HG03439 (cell line): Measurements from ENCODE around the gene B3GALT4.
A peak's percentile ranks its signal among the peaks of the same experiment; 100 is the strongest.

Experiments
- ATAC-seq: cut with Tn5 transposase; IDR thresholded peaks from one replicate; pipeline ENCODE4 v1.9.1; 2021; ENCODE audit warnings: mild to moderate bottlenecking, moderate library complexity; ENCODE audit not compliant: unreplicated experiment

The B3GALT4 gene

GRCh38 chr6:33313709-33314514 is 37.0 kb downstream of the B3GALT4 start, which contains the start of gene TAPBP:
TAPBP (minus strand) TSS chr6:33314078; CDS start chr6:33314041, 37 bp downstream.
- ATAC-seq: peak; percentile 36

DNA sequence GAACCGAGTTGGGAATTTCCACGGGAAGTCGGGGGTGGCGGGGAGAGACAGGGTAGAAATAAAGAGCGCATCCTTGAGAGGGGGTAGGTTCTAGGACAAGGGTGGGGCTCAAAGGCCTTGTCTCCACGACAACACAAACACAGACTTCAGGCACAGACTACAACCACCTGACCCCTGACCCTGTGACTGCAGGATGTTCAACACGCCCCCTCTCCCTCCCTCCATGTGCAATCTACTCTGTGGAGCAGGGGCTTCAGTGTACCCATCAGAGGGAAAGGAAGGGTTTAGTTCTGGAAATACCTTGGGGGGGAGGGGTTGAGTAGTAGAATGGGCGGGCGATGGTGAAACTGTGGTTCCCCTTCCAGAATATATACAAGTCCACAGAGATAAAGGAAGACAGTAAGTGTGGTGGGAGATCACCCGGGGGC is 37.6 kb downstream of the B3GALT4 start:
- ATAC-seq: no peak

DNA sequence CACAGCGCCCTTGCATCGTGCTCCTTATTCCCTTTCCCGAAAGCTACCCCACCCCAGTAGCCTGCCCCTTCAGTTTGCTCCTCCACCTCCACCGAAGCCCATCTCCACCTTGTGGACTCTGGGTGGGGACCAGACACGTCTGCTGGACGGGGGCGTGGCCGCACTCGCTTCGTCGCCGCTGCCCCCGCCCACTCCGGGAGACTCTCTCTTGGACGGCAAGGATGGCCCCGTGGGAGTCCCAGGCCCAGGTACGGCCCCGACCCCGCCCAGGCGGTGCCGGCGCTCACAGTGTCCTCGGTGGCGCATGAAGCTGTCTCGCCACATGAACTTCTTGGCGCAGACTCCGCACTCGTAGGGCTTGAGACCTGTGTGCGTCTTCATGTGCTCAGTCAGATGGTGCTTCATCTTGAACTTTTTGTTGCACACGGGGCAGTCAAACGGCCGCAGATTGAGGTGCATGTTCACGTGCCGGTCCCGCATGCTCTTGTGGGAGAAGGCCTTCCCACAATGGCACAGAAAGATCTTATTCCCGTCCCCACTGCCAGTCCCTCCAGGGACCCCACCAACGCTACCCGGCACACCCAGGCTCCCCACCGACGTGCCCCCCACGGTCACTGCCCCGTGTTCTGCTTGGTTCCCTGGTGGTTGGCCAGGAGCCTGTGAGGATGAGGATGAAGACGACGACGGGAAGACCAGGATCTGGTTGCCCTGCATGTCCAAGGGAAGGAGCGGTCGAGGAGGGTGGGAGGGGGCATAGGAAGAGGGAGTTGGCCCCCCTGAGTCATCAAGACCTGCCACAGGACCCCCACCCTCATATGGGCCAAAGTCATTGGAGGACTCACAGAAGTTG is 38.2 kb downstream of the B3GALT4 start:
- no peak for ATAC-seq

GRCh38 chr6:33315793-33316602 is 39.1 kb downstream of the B3GALT4 start:
- no peak for ATAC-seq

GRCh38 chr6:33316603-33317418 is 39.9 kb downstream of the B3GALT4 start:
- ATAC-seq: no peak

DNA sequence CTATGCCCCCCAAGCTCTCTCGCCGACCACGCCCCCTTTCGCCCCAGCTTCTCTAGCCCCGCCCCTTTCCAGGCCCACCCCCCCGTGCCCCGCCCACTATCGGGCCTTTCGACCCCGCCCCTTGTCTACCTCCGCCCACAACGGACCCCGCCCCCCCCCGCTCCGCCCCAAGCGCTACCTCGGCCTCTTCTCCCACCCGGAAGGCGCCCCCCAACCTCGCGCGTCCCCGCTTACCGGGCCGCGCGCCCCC is 40.4 kb downstream of the B3GALT4 start:
- no peak for ATAC-seq

DNA sequence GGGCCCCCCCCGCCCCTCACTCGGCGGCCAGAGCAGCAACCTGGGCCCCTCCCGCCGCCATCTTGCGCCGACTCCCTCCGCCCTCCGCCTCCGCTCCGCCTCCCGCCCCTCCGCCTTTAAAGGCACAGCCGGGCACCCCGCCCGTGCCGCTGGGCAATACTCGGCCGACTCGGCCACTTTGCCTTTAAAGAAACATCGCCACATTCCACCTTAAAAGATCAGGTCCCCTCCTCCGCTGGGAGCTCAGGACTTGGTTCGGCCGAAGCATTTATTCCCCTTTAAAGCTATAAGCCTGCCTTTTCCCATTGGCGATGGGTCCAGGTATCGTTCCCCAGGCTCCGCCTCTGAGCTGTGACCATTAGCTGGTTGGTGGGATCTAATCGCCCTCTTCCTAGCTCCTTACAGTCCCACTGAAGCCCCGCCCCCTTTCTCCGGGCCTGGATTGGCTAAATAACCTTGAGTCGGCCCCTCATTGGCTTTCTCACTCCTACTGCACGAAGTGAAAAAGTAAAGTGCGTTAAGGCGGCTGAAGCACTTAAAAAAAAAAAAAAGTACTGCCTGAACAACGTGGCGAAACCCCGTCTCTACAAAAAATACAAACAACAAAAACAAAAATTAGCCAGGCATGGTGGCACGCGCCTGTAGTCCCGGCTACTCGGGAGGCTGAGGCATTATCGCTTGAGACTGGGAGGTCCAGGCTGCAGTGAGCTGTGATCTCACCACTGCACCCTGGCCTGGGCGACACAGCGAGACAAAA is 40.9 kb downstream of the B3GALT4 start, which contains the start of gene ZBTB22:
Gene ZBTB22 (minus strand): TSS at position 76 of the 757 bp plus-strand sequence. CDS start 828 bp downstream, outside the sequence.
- ATAC-seq: peak; percentile 43

GRCh38 chr6:33318426-33319073 is 41.6 kb downstream of the B3GALT4 start:
- no peak for ATAC-seq

GRCh38 chr6:33319939-33320314 is 43.0 kb downstream of the B3GALT4 start:
- ATAC-seq: no peak

GRCh38 chr6:33320315-33321181 is 43.6 kb downstream of the B3GALT4 start:
- ATAC-seq: no peak

DNA sequence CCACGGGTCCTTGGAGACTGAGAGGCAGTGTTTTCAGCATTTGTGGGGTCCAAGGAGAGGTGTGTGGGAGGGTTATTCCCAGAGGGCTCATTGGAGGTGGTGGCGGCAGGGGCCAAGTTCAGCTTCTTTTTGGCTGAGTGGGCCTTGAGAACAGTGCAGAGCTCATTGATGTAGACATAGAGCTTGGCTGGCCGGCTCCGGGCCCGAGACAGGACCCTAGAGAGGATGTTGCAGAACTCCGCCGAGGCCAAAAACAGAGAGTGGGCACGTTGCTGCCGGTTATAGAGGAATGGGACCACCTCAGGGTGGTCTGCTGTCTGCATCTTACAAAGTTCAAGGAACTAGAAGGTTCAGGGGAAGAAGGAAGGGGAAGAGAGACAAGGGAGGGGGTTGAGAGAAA is 44.3 kb downstream of the B3GALT4 start:
- no peak for ATAC-seq

- peak; percentile 10 for ATAC-seq
Measured at GRCh38 chr6:33323623-33323948, 46.7 kb downstream of the B3GALT4 start.

- no peak for ATAC-seq
Measured at GRCh38 chr6:33324125-33324524, 47.2 kb downstream of the B3GALT4 start.
